ENCODE measurements around the gene SEPTIN6.
"Not testable (repeated sequence)": the region's sequence is repeated elsewhere in the genome, so short reads cannot be mapped to it uniquely, and the experiment has no call there.

SEPTIN6 gene

GRCh38 chrX:119690921-119691716 lies 1.8 kb downstream of the SEPTIN6 start:
- peak; percentile 83 for DNase-seq

GRCh38 chrX:119688911-119689321 lies 4.1 kb downstream of the SEPTIN6 start:
- peak; percentile 72 for DNase-seq

DNA sequence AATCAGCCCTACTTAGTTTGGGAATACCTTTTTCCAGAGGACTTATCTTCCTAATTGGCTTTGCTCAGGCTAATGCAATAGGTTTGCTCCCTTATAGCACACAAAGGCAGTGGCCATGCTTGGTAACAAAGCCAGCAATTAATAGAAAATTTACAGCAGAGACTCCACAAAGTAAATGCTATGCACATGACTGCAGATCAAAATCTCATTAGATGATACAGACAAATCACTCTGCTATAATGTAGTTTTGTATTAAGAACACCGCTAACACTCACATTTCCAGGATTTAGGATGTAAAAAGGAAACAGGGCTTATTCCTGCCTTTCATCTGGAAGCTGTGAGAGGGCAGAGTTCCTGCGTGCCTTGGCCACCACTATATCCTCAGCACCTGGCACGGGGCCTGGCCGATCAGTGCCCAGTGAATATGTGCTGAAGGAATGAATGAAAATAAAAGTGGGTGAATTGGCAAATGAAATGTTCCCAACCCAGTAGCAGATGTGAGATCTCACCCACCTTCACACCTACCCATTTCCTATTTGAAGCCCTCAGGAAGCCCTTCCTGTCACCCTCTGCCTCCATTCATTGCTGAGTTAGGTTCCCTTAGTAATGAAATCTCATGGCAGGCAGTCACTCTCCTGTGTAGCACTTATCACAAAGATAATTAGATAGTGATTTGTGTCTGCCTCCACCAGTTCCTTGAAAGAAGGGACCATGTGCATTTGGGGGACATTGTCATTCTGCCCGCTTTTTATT lies 5.1 kb downstream of the SEPTIN6 start:
- peak; percentile 72 for DNase-seq

DNA sequence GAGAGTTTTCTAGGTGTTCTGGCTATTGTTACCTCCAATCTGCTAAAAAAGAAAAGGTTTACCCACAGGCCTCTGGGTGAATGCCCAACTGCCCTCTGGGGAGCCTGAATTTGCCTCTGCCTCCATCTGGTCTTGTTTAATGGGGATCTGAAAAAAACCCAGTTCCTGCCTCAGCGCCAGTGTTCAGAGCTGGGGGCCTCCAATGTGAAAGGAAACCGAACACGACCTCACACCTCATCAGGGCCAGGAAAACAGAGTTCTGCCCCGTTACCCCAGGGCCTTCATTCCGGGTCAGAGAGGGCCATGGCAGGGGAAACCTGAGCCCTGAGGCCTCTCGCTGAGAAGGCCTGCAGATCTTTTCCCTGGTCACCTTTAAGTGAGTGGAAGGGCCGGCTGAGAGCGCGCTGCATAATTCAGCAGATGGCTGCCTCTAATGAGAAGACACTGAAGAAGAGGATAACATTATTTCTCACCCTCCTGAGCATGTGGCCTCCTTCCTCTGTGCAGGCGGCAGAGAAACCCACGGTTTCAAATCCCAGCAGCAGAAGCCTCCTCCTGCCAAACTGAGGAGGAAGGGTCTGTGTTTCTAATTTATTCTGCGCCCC lies 6.8 kb downstream of the SEPTIN6 start:
- no peak for DNase-seq

- DNase-seq = peak; percentile 83
Observed at GRCh38 chrX:119685225-119686066, 7.5 kb downstream of the SEPTIN6 start.

- no peak for DNase-seq
Observed at GRCh38 chrX:119684916-119685224, 8.1 kb downstream of the SEPTIN6 start.

- peak; percentile 61 for DNase-seq
Observed at GRCh38 chrX:119684312-119684711, 8.7 kb downstream of the SEPTIN6 start.

- DNase-seq = peak; percentile 83
Observed at GRCh38 chrX:119682019-119682989, 10.7 kb downstream of the SEPTIN6 start.

GRCh38 chrX:119677654-119677981 lies 15.3 kb downstream of the SEPTIN6 start:
- no peak for DNase-seq

DNA sequence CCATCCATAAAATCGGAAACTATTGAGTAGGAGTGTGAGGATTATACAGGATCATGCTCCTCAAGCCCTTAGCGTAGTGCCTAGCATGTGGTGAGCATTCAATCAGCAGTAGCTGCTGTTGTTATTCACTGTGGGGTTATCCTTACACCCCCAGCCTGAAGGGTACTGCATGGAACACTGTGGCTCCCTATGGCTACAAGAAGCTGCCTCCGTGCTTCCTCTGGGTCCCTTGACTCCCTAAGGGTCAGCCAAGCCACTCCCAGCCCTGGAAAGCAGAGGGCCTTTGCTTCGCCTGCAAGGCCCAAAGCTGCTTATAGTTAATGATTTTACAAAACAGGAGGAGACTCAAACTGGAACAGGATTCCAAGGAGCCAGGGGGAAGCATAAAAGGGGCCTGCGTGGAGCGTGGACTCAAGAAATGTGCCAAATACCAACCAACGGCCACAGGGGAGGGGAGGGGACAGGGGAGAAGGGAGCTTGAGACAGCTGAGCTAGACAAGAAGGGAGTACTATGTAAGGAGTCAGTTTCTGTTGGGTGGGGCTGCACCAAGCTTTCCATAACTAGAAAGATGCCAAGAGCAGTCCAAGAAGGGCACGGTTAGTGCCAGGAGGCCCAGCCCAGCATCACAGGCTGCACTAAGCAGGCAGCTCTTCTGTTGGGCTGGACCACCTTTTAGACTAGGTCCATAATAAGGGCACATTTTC lies 15.9 kb downstream of the SEPTIN6 start:
- DNase-seq = no peak

DNA sequence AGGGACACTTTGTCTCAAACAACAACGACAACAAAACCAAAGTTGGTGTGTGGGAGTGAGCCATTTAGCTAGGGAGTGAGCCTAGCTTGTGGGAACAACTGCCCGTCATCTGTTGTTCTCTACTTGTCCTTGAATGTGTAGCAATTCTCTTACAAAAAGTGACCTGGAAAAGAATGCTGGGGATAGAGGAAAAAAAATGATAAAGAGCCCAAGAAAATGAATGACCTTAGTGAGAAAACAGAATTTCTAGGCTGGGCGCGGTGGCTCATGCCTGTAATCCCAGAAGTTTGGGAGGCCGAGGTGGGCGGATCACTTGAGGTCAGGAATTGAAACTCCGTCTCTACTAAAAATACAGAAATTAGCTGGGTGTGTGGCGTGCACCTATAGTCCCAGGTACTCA lies 19.6 kb downstream of the SEPTIN6 start:
- no peak for DNase-seq

DNA sequence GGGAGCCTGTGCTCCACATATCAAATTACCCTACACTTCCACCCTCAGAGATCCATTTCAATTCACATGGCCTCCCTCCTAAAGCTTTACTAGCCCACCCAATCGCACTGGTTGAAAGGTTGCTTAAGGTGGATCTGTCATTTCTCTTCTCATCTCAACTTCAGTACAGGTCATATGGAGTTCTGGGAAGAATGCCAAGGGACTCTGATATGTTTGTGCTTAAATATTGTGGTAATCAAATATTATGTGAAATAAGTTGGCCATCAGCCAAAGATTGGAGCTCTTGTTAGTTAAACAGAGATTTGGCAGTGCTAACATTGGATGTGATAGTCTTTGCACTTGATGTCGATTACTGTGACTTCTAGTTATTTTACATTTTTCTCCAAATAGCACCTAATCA lies 20.5 kb downstream of the SEPTIN6 start:
- no peak for DNase-seq

GRCh38 chrX:119669424-119670037 lies 23.4 kb downstream of the SEPTIN6 start:
- no peak for DNase-seq

DNA sequence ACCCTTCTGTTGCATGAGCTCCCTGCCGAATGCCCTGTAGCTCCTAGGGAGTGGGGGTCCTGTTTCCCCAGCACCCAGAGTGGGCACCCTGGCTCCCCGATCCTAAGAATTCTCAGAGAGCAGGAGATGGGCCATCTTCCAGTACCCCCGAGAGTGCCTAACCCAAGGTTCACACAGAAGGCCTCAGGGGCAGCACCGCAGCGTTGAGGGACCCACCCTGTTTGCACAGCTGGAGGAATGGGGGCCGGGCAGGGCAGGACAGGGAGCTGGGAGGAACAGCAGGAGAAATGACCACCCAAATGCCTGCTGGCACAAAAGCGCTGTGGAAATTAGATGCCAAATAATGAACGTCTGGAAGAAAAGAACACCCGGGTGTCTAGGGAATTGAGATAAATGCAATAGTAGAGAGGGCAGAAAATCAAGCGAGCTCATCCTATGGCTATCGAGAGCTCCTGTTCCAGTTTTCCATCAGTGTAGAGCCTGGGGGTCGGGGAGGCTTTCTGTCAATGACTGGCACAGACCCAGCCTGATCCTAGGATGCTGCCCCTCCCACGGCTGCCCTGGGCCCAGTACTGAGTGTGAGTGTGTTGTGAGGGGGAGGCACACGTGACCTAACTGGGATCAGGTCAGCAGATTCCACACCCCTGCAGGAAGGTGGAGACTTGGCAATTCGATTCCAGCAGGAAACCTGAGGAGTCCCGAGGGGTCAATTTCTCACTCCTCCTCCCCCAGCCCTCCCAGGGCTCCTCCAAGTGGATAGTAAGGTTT lies 25.7 kb downstream of the SEPTIN6 start:
- no peak for DNase-seq

GRCh38 chrX:119664877-119665276 lies 28.1 kb downstream of the SEPTIN6 start:
- not testable (repeated sequence) for DNase-seq

GRCh38 chrX:119661486-119661885 lies 31.5 kb downstream of the SEPTIN6 start:
- DNase-seq = no peak

DNA sequence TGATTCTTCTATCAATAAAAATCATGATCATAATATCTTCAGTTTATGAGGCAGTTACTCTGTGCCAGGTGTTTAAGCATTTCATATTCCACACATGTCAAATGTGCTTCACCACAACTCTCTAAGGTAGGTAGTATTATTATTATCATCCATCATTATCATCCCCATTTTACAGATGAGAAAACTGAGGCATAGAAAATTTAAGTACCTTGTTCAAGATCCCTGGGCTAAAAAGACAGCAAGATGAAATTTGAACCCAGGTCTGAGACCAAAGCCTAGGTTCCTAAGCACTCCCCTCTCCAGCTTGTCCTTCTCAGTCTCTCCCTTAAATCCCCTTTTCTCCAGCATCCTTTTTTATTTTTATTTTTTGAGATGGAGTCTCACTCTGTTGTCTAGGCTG lies 33.4 kb downstream of the SEPTIN6 start:
- no peak for DNase-seq

- DNase-seq = peak; percentile 71
Observed at GRCh38 chrX:119655125-119655524, 37.8 kb downstream of the SEPTIN6 start.

GRCh38 chrX:119654112-119654531 lies 38.8 kb downstream of the SEPTIN6 start:
- no peak for DNase-seq

GRCh38 chrX:119648421-119648775 lies 44.6 kb downstream of the SEPTIN6 start:
- no peak for DNase-seq
